ENCODE results near the gene KDSR. TPM values are rescaled to one million over a fixed set of nuclear protein-coding genes. Genes with fewer than 3 reads are reported as not detected.

The KDSR gene
- total RNA-seq, 1 experiment from 2014 or later, result 20.8 TPM

DNA sequence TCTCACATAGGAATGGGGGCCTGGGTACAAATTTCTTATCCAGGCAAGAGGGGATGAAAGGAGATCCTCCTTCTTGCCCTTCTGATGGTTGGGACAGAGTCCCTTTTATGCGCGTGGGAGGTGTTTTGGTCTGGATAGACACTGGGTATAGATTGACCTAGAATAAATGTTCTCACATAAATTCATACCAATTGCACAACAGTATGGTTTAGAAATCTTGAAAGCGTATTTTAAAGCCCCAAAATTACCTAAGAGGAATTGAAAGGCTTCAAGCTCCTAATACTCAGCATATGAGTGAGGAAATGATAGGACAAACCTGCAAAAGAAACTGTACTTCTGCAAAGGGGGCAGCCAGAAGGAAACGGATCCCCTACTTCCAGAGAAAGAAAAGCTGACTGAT is 44.8 kb downstream of the KDSR start:
- DNase-seq (ENCODE audit: low read depth), result no peak

- no peak for DNase-seq (ENCODE audit: low read depth)
These were observed 45.7 kb downstream of the KDSR start for GRCh38 chr18:63321291-63321690.

- DNase-seq (ENCODE audit: low read depth), result no peak
These were observed 46.1 kb downstream of the KDSR start for GRCh38 chr18:63320975-63321265.

GRCh38 chr18:63320123-63320974 is 46.7 kb downstream of the KDSR start:
- DNase-seq (ENCODE audit: low read depth), result peak; percentile 80

- peak; percentile 35 for DNase-seq (ENCODE audit: low read depth)
These were observed 47.5 kb downstream of the KDSR start, which contains the start of gene BCL2 for GRCh38 chr18:63319383-63320122. Gene BCL2 (minus strand): TSS chr18:63319769.

GRCh38 chr18:63318889-63319382 is 48.1 kb downstream of the KDSR start:
- no peak for DNase-seq (ENCODE audit: low read depth)

DNA sequence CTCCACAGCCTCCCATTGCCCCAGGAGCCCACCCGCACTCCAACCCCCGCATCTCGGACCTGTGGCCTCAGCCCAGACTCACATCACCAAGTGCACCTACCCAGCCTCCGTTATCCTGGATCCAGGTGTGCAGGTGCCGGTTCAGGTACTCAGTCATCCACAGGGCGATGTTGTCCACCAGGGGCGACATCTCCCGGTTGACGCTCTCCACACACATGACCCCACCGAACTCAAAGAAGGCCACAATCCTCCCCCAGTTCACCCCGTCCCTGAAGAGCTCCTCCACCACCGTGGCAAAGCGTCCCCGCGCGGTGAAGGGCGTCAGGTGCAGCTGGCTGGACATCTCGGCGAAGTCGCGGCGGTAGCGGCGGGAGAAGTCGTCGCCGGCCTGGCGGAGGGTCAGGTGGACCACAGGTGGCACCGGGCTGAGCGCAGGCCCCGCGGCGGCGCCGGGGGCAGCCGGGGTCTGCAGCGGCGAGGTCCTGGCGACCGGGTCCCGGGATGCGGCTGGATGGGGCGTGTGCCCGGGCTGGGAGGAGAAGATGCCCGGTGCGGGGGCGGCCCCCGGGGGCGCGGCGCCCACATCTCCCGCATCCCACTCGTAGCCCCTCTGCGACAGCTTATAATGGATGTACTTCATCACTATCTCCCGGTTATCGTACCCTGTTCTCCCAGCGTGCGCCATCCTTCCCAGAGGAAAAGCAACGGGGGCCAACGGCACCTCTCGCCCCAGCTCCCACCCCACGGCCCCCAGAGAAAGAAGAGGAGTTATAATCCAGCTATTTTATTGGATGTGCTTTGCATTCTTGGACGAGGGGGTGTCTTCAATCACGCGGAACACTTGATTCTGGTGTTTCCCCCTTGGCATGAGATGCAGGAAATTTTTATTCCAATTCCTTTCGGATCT is 48.8 kb downstream of the KDSR start:
- DNase-seq (ENCODE audit: low read depth), result no peak

DNA sequence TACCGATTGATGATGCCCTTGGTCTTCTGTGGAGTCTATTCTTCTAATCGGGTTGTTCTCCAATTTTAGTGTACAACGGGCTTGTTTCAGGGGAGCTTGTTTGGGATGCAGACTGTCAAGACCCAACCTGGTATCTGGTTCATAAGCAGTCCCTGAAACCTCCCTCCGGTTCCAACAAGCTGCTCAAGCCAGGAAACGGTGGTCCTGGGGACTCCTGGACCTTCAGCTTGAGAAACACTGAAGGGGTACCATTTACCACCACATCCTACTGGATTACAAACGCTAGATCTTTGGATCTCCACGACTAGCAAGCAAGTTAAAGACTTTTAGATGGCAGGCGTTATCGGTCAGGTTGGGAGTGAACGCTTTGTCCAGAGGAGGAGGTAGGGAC is 49.5 kb downstream of the KDSR start:
- DNase-seq (ENCODE audit: low read depth), result no peak

DNA sequence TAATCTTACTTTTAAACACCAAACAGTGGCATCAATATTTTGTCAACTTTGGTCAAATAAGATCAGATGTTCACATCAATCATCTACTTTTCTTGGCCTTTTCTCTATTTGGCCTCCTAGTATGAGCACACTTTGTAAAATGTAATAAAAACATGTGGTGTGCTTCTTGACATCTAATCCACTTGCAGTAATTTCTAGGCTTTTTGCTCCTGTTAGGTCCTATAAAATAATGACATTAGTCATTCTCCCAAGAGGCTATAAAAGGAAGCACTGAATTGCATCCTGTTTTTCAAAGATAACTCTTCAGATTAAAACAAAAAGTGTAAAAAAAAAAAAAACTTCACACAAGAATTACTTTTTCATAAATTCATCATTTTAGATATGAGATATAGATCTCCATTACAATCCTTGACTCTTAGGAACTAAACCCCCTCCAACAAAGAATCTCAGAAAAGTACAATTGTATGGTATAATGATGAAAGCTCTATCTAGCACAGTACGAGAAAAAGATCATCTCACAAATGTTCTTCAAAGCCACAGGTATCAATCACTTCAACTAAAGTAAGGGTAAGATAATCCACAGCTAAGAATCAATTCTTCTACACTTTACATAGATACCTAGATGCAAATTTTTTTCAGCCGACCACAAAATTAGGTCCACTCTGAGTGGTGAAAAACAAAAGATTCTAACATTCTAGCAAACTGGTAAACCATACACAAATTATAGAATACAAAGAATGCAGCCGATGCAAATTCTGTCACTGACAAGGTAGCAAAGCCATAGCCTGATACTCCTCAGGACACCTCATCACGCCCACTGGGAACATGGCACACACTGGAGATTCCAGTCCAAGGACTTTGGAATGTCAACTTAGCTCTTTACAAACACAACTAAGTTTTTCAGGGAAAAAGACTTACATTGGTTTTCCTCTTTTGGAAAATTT is 50.1 kb downstream of the KDSR start:
- DNase-seq (ENCODE audit: low read depth), result no peak

DNA sequence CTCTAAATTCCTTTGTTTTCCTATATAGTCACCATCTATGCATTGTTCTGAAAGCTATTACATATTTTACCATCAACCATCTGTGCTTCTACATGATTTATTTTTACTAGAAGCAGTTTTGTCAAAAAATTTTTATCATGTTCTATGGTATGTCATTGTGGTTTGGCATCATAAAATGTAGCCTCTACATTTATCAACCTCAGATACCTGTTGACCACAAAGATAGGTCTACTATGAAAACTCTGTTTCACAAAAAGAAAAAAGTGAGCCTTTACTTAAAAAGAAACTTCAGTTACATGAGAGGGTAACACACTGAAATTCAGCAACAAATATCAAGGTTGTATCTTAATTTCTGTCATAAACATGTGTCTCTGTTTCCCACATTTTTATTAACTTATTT is 51.1 kb downstream of the KDSR start:
- DNase-seq (ENCODE audit: low read depth), result no peak

- no peak for DNase-seq (ENCODE audit: low read depth)
These were observed 51.8 kb downstream of the KDSR start for GRCh38 chr18:63315131-63315662.

- no peak for DNase-seq (ENCODE audit: low read depth)
These were observed 52.8 kb downstream of the KDSR start for GRCh38 chr18:63314062-63314790.

GRCh38 chr18:63313396-63313917 is 53.5 kb downstream of the KDSR start:
- DNase-seq (ENCODE audit: low read depth), result no peak

- no peak for DNase-seq (ENCODE audit: low read depth)
These were observed 54.1 kb downstream of the KDSR start for GRCh38 chr18:63312737-63313395.

GRCh38 chr18:63312019-63312409 is 55.0 kb downstream of the KDSR start:
- no peak for DNase-seq (ENCODE audit: low read depth)

DNA sequence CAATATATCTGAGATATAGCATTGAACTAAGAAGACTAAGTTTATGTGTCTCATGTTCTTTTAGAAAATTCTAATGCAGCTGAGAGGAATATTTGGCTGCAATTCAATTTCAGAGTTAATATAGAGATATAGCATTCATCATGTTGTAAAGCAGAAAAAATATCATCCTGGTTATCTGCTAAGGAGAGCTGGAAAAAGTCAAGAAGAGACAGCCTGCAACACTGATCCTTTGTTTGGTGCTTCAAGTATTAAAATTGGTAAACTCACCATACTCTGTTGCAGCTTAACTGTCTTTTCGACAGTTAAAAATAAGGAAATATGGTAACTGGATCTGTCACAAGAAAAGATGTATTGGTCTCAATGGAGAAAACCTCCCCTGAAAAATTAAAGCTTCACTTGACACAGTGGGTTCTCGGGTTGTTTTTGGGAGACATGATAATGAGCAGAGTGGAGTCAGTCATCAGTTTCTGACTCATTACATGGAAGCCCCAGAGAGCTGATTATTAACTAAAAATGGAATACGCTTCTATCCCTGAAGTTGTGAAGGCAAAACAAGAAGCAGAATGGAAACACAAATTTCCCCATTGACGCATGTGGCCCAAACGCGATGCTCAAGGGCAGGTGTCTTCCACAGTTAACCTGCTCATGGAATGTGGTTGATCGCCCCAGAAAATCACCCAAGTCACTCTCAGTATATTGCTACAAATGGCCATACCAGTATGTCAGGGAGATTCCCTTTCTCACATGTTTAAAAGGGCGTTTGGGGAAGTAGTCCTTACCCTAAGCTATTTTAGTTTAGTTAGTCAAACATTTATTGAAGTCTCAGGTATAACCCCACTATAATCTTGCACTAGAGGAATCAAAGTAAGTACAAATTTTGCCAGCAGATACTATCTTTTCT is 55.6 kb downstream of the KDSR start:
- no peak for DNase-seq (ENCODE audit: low read depth)

DNA sequence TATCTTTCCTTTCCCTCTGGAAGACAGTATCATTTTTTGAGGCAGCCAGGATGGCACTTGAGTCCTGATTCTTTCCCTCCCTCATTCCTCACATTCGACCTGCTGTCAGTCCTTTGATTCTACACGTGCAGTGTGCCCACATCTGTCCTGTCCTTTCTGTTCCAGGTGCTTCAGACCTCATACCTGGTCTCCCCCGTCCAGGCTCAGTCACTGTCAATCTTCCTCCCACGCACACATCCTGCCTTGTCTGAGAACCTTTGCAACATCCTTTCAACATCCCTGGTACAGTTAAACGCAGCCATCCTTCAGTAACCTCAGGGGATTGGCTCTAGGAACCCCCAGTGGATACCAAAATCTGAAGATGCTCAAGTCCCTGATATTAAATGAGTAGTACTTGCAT is 57.6 kb downstream of the KDSR start:
- no peak for DNase-seq (ENCODE audit: low read depth)

DNA sequence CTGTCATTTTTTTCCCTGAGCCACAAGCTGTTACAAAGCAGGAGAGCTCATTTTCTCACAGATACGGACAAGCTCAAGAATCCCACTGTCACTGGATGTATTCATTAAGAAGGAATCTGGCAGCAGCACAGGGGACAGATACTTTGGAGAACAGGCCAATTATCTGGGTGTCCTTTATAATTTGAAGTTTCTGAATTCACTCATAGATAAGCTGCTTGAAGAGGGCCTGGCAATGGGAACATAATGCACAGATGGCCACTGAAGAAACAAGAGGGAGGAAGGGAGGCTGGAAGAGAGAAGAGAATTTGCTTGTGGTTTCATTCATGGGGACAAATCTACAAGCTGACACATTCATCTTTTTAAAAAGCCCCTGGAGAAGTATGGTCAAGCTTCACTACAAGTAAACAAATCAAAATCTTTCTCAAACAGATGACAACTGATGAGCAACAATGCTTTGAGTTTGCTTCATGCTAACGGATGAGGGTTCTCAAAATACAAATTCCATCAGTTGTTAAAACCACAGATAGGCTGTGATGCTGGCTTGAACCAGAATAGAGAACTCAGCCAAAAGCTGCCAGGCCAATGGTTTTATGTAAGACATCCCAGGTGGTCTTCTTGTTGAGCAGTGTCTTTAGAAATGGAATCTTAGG is 59.3 kb downstream of the KDSR start:
- peak; percentile 19 for DNase-seq (ENCODE audit: low read depth)
